GM19463 (cell line): Measurements from ENCODE around the gene GABBR2.

ENCODE experiments used
- ATAC-seq: cut with Tn5 transposase; IDR thresholded peaks from one replicate; pipeline ENCODE4 v1.9.1; 2021; ENCODE audit warnings: mild to moderate bottlenecking, moderate library complexity; ENCODE audit not compliant: unreplicated experiment

Gene GABBR2

DNA sequence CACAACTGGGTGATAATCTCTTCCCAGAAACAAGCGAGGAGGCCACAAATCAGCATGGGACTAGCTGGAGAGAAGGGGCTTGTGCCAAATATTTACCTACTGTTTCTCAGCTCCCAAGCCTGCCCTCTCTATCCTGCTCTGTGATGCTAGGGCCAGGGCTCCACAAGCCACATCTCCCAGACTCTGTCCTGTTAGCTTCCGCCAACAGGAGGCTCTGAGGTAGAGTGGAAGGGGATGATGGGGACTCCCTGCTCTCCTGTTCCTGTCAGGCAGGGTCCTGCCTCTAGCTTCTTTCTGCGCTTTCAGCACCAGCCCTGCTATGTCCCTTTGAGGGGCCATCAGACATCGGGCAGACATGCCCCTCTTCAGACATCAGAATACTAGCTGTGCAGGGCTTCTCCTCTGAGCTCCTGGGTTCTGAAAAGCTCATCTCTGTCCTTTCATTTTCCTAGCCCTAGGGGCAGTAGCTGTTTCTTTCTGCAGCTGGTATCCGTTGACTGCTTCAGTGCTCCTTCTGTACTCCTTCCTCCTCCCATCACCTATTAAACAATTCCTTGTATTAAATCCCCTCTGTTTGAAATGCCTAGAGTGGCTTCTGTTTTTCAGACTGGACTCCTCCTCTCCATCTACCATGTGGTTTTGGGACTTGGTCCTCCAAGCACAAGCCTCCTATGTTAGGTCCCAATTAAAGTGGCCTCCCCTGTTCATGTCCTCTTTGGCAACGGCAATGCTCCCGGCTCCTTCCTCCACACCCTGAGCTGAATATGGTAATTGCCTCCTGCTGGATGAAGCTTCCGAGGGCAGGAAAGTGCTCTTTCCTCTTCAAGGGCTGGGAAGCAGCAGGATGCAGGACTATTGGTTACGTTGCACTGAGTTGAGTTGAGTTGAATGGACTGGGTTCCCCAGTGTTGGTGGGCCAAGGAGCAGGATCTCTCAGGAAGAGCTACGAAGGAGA lies 292.2 kb downstream of the GABBR2 start:
- no peak for ATAC-seq

DNA sequence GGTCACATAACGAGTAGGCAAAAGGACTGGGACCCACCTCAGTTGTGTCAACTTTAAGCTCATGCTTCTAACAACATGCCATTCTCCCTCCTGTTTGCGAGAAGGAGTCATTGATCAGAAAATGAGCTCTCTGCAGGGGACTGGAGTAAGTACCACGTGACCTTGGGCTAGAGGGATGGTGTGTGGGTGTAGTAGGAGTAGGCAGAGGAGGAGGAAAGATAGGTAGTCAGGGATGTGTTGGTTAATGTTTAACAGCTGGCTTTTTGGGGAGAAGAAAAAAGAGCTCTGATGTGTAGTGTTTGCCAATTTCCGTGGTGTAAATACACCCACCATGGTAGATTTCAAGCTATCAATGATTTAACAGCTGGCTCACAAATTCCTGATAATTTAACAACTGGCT lies 293.0 kb downstream of the GABBR2 start:
- no peak for ATAC-seq

DNA sequence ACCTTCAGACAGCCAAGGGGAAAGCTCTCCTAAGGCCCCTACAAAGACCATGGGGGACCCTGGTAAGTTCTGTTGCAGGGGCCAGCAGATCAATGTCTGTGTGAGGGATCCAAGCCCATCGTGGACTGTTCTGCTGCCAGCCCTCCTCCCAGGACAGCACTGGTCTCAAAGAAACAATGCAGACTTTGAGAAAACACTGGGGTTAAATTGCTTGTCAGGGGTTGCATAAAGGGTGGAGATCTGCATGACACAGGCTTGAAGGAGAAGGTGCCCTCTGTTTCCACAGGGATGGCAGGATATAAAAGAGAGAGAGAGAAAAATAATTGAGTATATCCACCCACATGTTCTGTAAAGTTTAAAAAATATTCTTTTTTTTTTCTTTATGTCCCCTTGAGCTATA lies 295.7 kb downstream of the GABBR2 start:
- no peak for ATAC-seq

DNA sequence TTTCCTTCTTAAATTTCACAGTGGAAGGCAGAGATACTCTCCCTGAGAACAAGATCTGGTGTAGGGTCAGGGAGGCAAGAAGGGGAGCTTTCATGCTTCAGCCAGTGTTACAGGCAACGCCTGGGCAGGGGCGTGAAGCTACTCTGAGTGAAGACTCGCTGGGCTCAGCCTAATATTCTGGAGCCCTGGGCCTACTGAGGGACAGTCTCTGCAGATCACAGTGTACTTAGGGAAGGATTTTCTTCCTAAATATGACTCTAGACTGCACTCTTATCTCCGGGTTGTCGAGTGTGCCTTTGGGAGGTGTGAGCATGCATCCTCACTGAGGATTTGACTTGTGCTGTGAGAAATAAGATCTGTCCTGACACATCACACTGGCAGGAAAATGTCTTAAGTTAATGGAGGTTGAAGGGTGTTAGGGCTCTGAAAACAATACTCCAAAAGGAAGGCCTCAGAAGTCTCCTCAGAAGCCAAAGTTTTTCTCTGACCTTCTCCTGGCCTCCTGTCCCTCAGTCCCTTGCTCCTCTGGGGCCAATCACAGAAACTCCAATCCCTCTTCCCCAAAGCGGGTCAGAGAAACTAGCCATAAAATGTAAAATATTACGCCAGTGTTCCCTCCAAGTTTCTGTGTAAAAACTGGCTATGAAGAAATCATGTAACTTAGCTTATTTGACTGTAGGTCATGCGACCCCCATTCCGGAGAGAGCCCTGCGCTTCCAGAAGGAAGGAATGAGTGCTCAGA lies 296.5 kb downstream of the GABBR2 start:
- no peak for ATAC-seq

DNA sequence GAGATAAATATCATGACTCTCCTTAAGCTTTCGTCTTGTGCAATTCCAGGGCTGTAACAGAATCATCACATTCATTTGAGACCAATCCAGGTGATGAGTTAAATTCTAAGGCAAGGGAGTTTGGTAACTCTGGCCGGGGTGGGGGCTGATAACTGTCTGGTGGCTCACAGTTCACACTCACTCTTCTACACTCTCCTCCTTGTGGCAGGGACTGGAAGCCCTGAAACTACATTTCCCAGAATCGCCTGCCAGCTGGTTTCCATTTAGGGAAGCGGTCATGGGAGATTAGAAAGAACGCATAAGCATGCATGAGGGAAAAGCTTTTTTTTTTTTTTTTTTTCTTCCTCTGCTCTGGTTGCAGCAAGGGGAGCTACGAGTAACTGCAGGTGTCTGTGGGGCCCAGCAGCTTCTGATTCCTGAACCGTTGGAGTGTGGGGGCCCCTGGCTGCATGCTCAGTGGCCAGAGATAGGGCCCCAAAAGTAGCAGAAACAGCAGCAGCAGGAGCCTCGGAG lies 298.5 kb downstream of the GABBR2 start:
- no peak for ATAC-seq

DNA sequence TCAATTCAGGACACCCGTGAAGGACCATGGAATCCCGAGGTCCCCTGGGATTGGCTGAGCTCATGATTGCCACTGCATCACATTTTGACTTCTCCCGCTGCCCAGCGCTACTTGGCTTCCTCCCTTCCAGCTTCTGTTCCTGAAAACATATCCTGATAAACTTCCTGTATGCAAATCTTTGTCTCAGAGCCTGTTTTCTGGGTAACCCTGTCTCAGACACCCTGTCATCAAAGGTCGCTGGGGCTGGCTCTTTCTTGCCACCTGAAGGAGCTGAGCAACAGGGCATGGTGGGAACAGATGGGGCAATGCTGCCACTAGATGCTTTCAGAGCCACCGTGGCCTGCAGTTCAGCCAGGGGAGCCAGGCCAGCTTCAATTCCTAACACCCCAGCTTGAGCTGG lies 299.0 kb downstream of the GABBR2 start:
- no peak for ATAC-seq

DNA sequence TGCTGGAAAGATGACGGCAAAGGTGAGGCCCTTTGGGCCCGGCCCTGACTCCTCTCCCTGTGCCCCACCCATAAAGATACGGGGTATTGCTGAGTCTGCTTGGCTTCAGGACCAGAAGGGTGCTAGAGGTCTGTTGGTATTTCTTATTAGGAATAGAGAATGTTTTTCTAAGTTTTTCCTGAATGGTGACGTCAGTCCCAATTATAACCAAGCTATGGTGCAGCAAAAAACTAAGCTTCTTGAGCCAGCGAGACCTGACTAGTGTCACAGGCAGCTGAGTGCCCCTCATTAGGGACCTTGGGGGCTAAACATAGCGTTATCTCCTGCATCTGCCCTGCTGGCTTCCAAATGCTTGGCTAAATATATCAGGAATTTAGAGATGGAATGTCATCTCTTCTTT lies 302.3 kb downstream of the GABBR2 start:
- ATAC-seq: no peak

DNA sequence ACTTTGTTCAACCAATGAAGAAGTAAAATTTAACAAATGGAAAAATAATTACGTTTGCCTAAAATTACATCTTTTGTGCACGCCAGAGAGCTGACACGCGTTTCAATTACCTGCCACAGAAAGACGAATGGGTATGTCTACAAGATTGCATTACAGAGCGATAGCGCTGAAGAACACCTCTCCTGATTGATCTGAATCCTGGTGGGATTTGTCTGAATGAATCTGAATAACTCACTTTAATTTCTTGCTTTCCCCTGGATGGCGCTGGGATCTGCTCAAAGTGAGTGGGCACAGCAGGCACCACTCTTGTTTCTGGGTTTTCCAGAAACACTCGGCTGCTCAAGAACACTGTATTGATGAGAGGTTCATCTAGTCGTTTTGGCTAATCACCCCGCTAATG lies 304.5 kb downstream of the GABBR2 start:
- no peak for ATAC-seq

DNA sequence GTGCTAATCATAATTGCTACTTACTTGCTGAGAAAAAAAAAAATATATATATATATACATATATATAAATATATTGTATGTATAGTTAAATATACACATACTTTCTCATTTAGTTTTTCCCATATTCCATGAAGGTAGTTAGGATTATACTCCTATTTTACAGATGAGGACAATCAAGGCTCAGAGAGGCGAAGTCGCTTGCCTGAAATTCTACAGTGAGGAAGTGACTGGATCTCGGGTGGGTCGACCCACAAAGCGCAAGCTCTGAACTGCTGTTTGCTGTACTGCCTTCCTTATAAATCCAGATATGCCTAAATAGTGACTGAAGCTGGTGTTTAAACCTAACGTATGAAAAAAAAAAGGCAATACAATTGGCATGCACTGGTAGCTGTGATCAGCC lies 305.0 kb downstream of the GABBR2 start:
- no peak for ATAC-seq

DNA sequence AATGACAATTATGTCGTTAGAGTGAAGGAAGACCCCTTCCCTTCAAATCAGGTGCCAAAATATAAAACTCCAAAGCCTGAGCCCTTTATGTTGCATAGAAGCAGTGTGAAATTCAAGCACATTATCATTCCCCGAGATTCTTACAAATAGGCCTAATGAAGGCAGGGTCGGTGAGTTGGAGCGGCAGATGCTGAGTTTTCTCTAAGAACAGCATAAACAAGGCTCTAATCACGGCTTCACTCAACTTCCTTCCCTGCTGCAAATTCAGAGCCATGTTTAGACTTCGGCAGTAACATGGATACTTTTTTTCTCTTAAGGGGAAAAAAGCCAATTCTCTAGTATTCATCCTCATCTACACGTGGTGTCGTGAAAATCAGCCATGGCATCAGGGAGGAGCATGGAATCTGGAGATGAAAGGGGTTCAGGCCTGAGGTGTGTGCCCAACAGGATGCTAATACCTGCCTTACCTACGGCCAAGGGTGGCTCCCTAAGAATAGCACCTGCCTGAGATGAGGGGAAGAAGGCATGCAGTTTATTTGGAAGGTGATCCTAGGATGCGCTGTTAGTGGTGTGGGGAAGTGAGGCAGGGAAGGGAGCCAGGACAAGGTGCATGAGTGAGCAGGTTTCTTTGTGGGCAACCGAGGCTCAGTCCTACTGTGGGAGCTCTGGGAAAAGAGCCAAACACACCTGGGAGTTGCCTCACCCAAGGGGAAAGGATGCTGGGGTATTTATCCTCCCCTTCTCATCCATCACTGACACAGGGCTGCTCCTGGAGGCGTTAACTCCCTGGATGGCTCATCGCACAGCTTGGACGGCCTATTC lies 306.5 kb downstream of the GABBR2 start:
- no peak for ATAC-seq

DNA sequence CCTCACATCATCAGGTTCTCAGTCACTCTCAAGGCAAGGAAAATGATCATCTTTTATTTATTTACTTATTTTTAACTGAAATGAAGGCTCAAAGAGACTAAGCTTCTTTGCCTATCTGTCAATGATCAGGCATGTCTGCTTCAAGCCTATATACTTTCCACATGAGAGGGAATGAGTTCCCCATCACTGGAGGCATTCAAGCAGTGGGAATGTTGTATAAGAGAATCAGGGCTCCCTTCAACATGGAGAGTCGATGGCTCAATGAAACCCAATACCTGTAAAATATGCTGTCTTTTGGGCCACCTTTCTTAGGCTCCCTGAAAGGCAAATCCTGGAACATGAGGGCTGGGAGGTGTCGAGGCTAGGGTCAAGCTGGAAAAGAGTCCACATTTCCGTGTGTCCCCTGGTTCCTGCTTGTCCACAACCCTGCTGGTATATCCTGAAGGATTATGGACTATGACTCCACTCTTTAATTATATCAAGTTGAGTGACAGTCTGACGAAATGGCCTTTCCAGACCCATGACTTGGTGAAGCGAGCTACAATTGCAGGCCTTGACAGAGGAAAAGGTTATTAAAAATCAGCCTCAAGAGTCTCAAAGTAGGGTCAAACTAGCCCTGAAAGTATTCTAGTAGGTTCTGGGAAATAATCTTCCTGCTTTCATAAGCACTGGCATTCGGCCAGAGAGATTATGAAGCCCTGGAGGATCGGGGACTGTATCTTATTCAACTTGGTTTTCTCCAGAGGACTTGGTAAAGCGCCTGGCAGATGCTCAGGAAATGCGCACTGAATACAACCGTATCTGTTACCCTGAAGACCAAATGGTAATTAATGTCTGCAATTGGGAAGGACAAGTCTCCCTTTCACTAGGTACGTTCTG lies 307.4 kb downstream of the GABBR2 start:
- ATAC-seq: no peak

DNA sequence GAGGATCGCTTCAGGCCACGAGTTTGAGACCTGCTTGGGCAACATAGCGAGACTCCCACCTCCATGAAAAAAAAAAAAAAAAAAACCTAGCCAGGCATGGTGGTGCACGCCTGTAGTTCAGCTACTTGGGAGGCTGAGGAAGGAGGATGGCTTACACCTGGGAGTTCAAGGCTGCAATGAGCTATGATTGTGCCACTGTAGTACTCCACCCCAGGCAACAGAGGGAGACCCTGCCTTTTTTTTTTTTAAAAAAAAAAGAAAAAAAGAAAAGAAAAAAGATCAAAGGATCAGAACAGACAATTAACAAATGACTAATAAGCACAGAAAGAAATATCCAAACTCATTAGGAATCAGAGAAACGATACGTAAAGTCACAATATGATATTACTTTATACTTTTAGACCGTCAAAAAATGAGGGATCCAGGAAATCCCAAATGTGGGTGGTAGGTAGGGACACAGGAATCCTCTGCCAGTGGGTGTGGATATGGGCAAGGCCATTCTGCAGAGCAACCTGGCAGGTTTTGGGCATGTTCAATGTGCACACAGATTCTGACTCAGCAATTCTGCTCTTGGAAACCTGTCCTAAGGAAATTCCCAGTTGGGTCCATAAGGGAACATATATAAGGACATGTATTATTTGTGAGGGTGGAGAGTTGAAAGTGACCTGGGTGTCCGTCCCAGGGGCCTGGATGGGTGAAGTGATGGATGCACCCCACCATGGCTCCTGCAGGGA lies 308.6 kb downstream of the GABBR2 start:
- no peak for ATAC-seq

DNA sequence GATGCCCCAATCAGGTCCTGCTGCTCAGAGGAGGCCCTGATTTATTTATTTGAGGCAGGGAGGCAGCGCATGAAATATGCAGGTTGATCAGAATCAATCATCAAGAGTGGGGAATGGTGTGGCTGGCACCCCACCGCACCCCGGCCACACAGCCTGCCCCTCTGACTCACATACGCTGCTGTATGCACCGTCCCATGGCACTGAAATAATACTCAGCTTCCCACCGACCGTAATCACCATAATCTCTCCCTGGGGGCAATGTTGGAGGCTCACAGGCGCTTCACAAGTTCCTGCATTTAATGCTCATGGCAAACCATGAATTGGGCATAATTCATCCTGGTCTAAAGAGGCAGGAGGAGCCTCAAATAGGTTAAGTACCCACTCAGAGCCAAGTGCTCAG lies 312.1 kb downstream of the GABBR2 start:
- ATAC-seq: no peak

DNA sequence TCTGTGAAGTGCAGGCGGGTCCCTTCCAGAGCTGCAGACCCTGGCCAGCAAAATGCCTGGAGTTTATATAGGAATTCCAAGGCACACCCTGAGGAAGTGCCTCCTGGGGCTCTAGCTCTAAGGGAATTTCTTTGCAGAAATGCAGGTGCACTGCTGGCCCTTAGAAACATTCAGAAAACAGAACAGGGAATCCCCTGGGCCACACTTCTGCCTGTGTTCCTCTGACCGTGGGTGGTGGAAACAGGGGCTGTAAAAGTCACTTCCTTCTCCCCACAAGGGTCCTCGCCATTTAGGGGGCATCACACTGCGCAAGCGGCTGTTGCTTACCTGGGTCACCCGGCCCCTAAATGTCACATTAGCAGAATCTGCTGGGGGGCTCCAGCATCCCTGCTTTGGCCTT lies 312.5 kb downstream of the GABBR2 start:
- ATAC-seq: no peak

DNA sequence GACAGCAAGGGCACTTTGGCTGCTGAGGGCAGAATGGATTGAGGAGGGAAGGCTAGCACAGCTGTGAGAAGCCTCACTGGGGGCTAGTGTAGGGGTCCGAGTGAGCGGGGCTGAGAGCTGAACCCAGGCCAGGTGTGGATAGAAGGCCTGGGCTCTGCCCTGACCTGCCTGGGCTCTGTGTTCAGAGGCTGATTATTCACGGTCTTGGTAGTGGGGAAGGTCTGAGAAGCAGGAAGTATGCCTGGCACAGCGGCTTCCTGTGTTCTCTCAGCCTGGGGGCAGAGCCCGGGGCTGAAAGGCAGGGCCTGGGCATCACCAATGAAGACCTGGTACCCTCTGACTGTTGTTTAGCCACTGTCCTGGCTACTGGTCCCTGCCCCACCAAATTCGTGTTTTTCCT lies 316.9 kb downstream of the GABBR2 start:
- ATAC-seq: no peak

DNA sequence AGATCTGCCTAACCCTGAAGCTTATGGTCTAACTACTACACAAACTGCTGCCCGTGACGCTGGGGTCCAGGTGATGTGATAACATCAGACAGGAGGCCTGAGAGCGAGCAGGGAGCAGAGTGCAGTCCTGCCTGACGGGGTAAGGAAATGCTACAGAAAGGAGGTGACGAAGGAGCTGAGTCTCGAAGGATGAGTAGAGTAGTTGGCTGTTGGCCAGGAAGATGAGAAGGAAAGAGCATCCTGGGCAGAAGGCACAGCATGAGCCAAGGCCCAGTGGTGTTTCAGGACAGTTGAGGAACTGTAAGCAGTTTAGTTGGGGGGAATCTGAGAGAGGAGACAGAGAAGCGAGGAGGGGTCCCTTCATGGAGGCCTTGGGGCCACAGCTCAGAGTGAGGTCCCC lies 317.3 kb downstream of the GABBR2 start:
- no peak for ATAC-seq

DNA sequence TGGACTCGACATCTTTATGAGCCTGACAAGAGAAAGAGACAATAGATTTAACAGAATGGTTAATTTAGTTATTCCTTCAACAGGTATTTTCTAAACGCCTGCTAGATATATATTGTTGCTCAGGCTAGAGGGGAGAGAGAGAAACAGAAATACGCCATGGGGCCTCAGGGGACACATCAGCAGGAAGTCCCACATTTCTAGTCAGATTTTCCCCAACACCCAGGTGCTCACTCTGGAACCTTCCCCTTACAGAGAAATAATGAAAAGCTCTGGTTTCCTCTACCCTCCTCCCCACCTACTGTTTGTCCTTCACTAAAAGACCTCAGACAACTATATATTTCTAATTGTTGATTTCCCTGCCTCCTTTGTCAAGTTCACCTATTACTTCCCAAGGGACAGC lies 323.0 kb downstream of the GABBR2 start:
- ATAC-seq: no peak

DNA sequence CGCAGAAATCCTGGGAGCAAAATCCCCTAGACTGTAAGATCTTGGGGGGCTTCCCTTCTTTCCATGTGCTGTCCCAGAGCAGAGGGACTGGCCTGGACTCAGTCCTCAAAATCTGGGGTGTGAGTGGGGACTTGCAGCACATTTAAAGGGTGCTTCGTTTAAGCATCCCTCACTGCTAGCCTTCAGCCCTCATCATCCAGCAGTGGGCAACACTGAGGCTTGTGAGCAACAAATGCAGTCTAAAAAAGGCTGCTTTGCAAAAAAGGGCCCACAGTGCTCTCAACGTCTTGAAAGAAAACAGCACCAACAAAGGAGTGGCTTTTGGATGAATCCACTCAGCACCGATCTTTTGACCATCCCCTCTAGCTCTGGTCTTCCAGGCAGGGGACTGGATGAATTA lies 325.0 kb downstream of the GABBR2 start:
- ATAC-seq: no peak

DNA sequence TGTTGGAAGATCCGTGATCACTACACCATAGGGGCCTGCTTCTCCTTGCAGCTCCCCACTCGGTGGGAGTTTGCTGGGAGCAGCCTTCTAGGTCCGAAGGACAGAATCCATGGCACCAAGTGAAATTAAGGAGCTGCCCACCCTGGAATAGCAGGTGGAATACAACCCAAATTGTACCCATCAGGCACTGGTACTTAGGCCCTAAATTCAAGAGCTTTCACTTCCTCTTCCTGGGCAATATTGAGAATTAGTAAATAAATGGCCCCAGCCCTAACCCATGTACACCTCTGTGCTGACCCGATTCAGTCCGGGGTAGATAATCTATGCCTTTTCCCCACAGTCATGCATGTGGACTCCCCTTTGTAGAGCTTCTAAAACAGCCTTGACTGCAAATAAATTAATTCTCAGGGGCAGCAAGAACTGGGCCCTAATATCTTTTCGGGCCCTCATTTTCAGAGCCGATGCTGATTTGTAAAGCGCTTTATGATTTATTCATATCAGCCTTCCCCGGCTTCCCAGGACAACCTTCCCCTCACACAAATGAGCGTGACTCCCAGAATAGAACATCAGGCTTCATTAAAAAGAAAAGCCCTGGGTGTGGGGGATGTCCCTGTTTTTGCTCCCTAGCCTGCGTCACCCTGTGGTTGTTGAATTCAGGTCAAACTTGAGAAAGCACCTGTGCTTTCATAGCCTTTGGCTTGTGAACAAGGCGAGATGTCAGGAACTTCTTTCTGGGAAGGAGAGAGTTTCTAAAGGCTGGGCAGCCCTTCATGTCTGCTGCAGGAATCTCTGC lies 327.2 kb downstream of the GABBR2 start:
- peak; percentile 60 for ATAC-seq
